Measurements from ENCODE around the gene CGNL1.

Gene CGNL1

GRCh38 chr15:57591237-57591821 lies 215.0 kb downstream of the CGNL1 start:
- no peak overlapping the region for H3K4me3 ChIP-seq (ENCODE audit: low read depth, low read length)

GRCh38 chr15:57591822-57592367 lies 215.6 kb downstream of the CGNL1 start, which contains the start of gene MYZAP:
Gene MYZAP (plus strand): TSS chr15:57591904. CDS start chr15:57592035, 131 bp downstream.
- H3K4me3 ChIP-seq (ENCODE audit: low read depth, low read length), result no peak within 1 kb of the TSS
- TF ChIP-seq CTCF (IDR thresholded peaks at IDR 0.05; ENCODE audit: borderline replicate concordance, insufficient read depth, low read depth, low read length), result no peak

More at GRCh38 chr15:57591237-57591821, 215.0 kb downstream of the CGNL1 start:
- TF ChIP-seq CTCF (IDR thresholded peaks at IDR 0.05; ENCODE audit: borderline replicate concordance, insufficient read depth, low read depth, low read length), result no peak

- no peak overlapping the region for H3K4me3 ChIP-seq (ENCODE audit: low read depth, low read length)
- TF ChIP-seq CTCF (IDR thresholded peaks at IDR 0.05; ENCODE audit: borderline replicate concordance, insufficient read depth, low read depth, low read length), result no peak
These were observed 216.1 kb downstream of the CGNL1 start for GRCh38 chr15:57592426-57592825.

- TF ChIP-seq CTCF (IDR thresholded peaks at IDR 0.05; ENCODE audit: borderline replicate concordance, insufficient read depth, low read depth, low read length), result no peak
- H3K4me3 ChIP-seq (ENCODE audit: low read depth, low read length), result no peak overlapping the region
These were observed 216.6 kb downstream of the CGNL1 start for GRCh38 chr15:57592836-57593420.

GRCh38 chr15:57594479-57594878 lies 218.2 kb downstream of the CGNL1 start:
- no peak for TF ChIP-seq CTCF (IDR thresholded peaks at IDR 0.05; ENCODE audit: borderline replicate concordance, insufficient read depth, low read depth, low read length)

GRCh38 chr15:57595011-57595866 lies 218.9 kb downstream of the CGNL1 start:
- no peak overlapping the region for H3K4me3 ChIP-seq (ENCODE audit: low read depth, low read length)
- TF ChIP-seq CTCF (IDR thresholded peaks at IDR 0.05; ENCODE audit: borderline replicate concordance, insufficient read depth, low read depth, low read length), result no peak

More at GRCh38 chr15:57594479-57594878, 218.2 kb downstream of the CGNL1 start:
- H3K4me3 ChIP-seq (ENCODE audit: low read depth, low read length), result no peak overlapping the region
